Measurements from ENCODE around the gene C10orf62.
"Not testable (repeated sequence)": the region's sequence is repeated elsewhere in the genome, so short reads cannot be mapped to it uniquely, and the experiment has no call there.

- not testable (repeated sequence) for TF ChIP-seq POLR2A, CTCF (IDR thresholded peaks at IDR 0.05)
Measured at GRCh38 chr10:97639090-97639489, 49.6 kb downstream of the C10orf62 start.

Data from right lobe of liver (tissue), 4 donors.